Inflammatory macrophage treated with lipopolysaccharide for 4 hours (primary cell): Measurements from ENCODE around the gene FZD10.

Experiments
- DNase-seq: peaks from one replicate; pipeline ENCODE4 v3.0.0-alpha.2; 2020

The FZD10 gene

GRCh38 chr12:130132831-130133511 lies 29.3 kb upstream of the FZD10 start:
- no peak for DNase-seq

- no peak for DNase-seq
Observed at GRCh38 chr12:130133851-130134562, 28.3 kb upstream of the FZD10 start.

- no peak for DNase-seq
Observed at GRCh38 chr12:130134563-130134915, 27.7 kb upstream of the FZD10 start.

- DNase-seq: no peak
Observed at GRCh38 chr12:130136509-130137039, 25.7 kb upstream of the FZD10 start.

GRCh38 chr12:130137040-130138018 lies 24.9 kb upstream of the FZD10 start:
- no peak for DNase-seq

- DNase-seq: no peak
Observed at GRCh38 chr12:130138478-130138877, 23.8 kb upstream of the FZD10 start.

- no peak for DNase-seq
Observed at GRCh38 chr12:130139567-130140421, 22.5 kb upstream of the FZD10 start.

GRCh38 chr12:130141105-130141504 lies 21.2 kb upstream of the FZD10 start:
- DNase-seq: no peak

- no peak for DNase-seq
Observed at GRCh38 chr12:130141901-130142683, 20.2 kb upstream of the FZD10 start.

- no peak for DNase-seq
Observed at GRCh38 chr12:130142736-130143135, 19.5 kb upstream of the FZD10 start.

- DNase-seq: no peak
Observed at GRCh38 chr12:130143136-130143535, 19.1 kb upstream of the FZD10 start.

GRCh38 chr12:130144256-130144655 lies 18.0 kb upstream of the FZD10 start:
- no peak for DNase-seq

- DNase-seq: no peak
Observed at GRCh38 chr12:130145731-130146130, 16.5 kb upstream of the FZD10 start.

GRCh38 chr12:130146176-130146931 lies 15.9 kb upstream of the FZD10 start:
- DNase-seq: no peak

GRCh38 chr12:130147875-130148596 lies 14.2 kb upstream of the FZD10 start:
- DNase-seq: no peak

GRCh38 chr12:130151846-130152245 lies 10.4 kb upstream of the FZD10 start:
- DNase-seq: no peak

- DNase-seq: no peak
Observed at GRCh38 chr12:130152386-130152785, 9.9 kb upstream of the FZD10 start.

- DNase-seq: no peak
Observed at GRCh38 chr12:130153803-130154202, 8.5 kb upstream of the FZD10 start.

- no peak for DNase-seq
Observed at GRCh38 chr12:130154276-130155070, 7.8 kb upstream of the FZD10 start.
